GM12878 (cell line): ENCODE data around the gene SGMS1. TPM values are rescaled to one million over a fixed set of nuclear protein-coding genes. Genes with fewer than 3 reads are reported as not detected.
A peak's percentile ranks its signal among the peaks of the same experiment; 100 is the strongest.

ENCODE experiments used
- ATAC-seq: fragments of 200-7000 bp; cut with Tn5 transposase; 3 replicates; pipeline ENCODE4 v1.9.1; 2020; ENCODE audit warnings: mild to moderate bottlenecking, moderate library complexity
- BruUV-seq: library from RNA; stranded (reverse); fragments of 400-500 nt; replicated peaks from 2 replicates; lab custom pipeline; 2021; lab: Mats Ljungman, UMichigan
- CTCF ChIA-PET: fragments of 300-600 bp; sonication (Branson Sonifier 250); formaldehyde crosslinking; extraction: SDS; loops from one replicate; lab custom pipeline; 2021; ENCODE audit warnings: inconsistent platforms; lab: Yijun Ruan, JAX
- POLR2A ChIA-PET: fragments of 350-600 bp; formaldehyde crosslinking; extraction: SDS; loops from one replicate; lab custom pipeline; 2021; ENCODE audit warnings: inconsistent platforms; lab: Charles Lee
- RAD21 ChIA-PET: fragments of 300-600 bp; sonication (Branson Sonifier 250); formaldehyde crosslinking; loops from one replicate; lab custom pipeline; 2023; ENCODE audit warnings: antibody characterized with exemption; ENCODE audit not compliant: unreplicated experiment; lab: Charles Lee
- SMC1A ChIA-PET: fragments of 300-600 bp; sonication (Branson Sonifier 250); formaldehyde crosslinking; loops from one replicate; lab custom pipeline; 2023; ENCODE audit not compliant: unreplicated experiment, uncharacterized antibody; lab: Charles Lee
- DNase-seq: peaks from one replicate; pipeline ENCODE4 v3.0.0-alpha.2; 2011; ENCODE audit warnings: low read depth, low spot score
- FAIRE-seq: peaks from 3 replicates; lab custom pipeline; 2011; peaks lifted over from hg19 to GRCh38; lab: Jason Lieb, UNC
- H2AFZ ChIP-seq: 2 replicates; pipeline ENCODE4 v1.6.0; 2011; ENCODE audit warnings: low read depth, low read length, control low read depth; ENCODE audit not compliant: control insufficient read depth
- H3K27ac ChIP-seq: 2 replicates; pipeline ENCODE4 v1.5.1; 2011; ENCODE audit warnings: control low read depth; ENCODE audit not compliant: control insufficient read depth, insufficient read depth
- H3K27me3 ChIP-seq, 2 experiments: replicated peaks in 1 of 2; 2 replicates each; pipeline versions ENCODE4 v1.6.0 to v1.6.1; 2011; ENCODE audit warnings: low read length in 1 of 2; ENCODE audit not compliant: control insufficient read depth in 2 of 2, insufficient read depth in 2 of 2
- H3K36me3 ChIP-seq, 2 experiments: 2 replicates each; pipeline ENCODE4 v1.5.1; 2011; ENCODE audit warnings: low read length in 1 of 2; ENCODE audit not compliant: control insufficient read depth in 2 of 2, insufficient read depth in 2 of 2
- H3K4me1 ChIP-seq: 2 replicates; pipeline ENCODE4 v1.6.1; 2011; ENCODE audit warnings: mild to moderate bottlenecking, low read length, moderate library complexity, mixed read lengths; ENCODE audit not compliant: control insufficient read depth, insufficient read depth
- H3K4me2 ChIP-seq: 2 replicates; pipeline ENCODE4 v1.6.0; 2011; ENCODE audit warnings: control low read depth; ENCODE audit not compliant: control insufficient read depth, insufficient read depth
- H3K4me3 ChIP-seq: fragments of 200-600 bp; sonication (generic); 2 replicates; pipeline ENCODE4 v1.5.1; 2016
- H3K79me2 ChIP-seq: 2 replicates; pipeline ENCODE4 v1.6.0; 2011; ENCODE audit warnings: low read length; ENCODE audit not compliant: control insufficient read depth, insufficient read depth
- H3K9ac ChIP-seq: 2 replicates; pipeline ENCODE4 v1.8.0; 2011; ENCODE audit warnings: low read length, control low read depth, mixed read lengths; ENCODE audit not compliant: control insufficient read depth, insufficient read depth
- H3K9me3 ChIP-seq: replicated peaks from 3 replicates; pipeline ENCODE4 v1.5.1; 2011; ENCODE audit warnings: mild to moderate bottlenecking, low read length; ENCODE audit not compliant: control insufficient read depth, insufficient read depth
- H4K20me1 ChIP-seq: 2 replicates; pipeline ENCODE4 v1.6.0; 2011; ENCODE audit not compliant: control insufficient read depth, insufficient read depth
- CREB1 ChIP-seq: IDR thresholded peaks from 2 replicates; pipeline ENCODE4 v1.6.1; 2012; ENCODE audit warnings: low read depth, mild to moderate bottlenecking, inconsistent platforms
- CUX1 ChIP-seq: IDR thresholded peaks from 2 replicates; pipeline ENCODE4 v1.6.1; 2012; ENCODE audit warnings: improper control_type of control experiment, low read depth, low read length; ENCODE audit not compliant: insufficient replicate concordance
- EP300 ChIP-seq, 2 experiments: fragments of 150-350 bp in 1 of 2; IDR thresholded peaks; 2 replicates each; pipeline ENCODE4 v1.6.1; 2011 to 2012; ENCODE audit warnings: low read depth in 2 of 2, low read length in 2 of 2, borderline replicate concordance in 1 of 2, improper control_type of control experiment in 1 of 2, inconsistent platforms in 1 of 2; ENCODE audit not compliant: control insufficient read depth in 1 of 2
- FOS ChIP-seq: IDR thresholded peaks from 3 replicates; pipeline ENCODE4 v1.6.1; 2011; ENCODE audit warnings: borderline replicate concordance; ENCODE audit not compliant: insufficient read length; ENCODE audit errors: extremely low read depth
- NR2C2 ChIP-seq: IDR thresholded peaks from 2 replicates; pipeline ENCODE4 v1.6.1; 2011; ENCODE audit warnings: borderline replicate concordance, low read depth; ENCODE audit not compliant: control insufficient read depth, insufficient read length
- POU2F2 ChIP-seq: IDR thresholded peaks from 3 replicates; pipeline ENCODE4 v1.6.1; 2011; ENCODE audit warnings: low read depth, mild to moderate bottlenecking, low read length, borderline replicate concordance
- SKIL ChIP-seq: fragments of 450-650 bp; IDR thresholded peaks from 2 replicates; pipeline ENCODE4 v1.6.1; 2017; ENCODE audit warnings: mild to moderate bottlenecking, low read depth, inconsistent platforms; ENCODE audit not compliant: poor library complexity, severe bottlenecking
- SREBF2 ChIP-seq: IDR thresholded peaks from 2 replicates; pipeline ENCODE4 v1.6.1; 2012; ENCODE audit warnings: mild to moderate bottlenecking, low read length
- TARDBP ChIP-seq: IDR thresholded peaks from 2 replicates; pipeline ENCODE4 v1.6.1; 2016; ENCODE audit warnings: borderline replicate concordance
- TBL1XR1 ChIP-seq: IDR thresholded peaks from 2 replicates; pipeline ENCODE4 v1.6.1; 2012; ENCODE audit warnings: low read depth, low read length, improper control_type of control experiment
- ZBTB33 ChIP-seq: fragments of 450-650 bp; IDR thresholded peaks from 2 replicates; pipeline ENCODE4 v1.6.1; 2017; ENCODE audit warnings: mild to moderate bottlenecking
- WGBS: methylation state at CpG from one replicate; pipeline ENCODE4 v1.1.6; 2016; ENCODE audit warnings: low lambda C conversion rate; ENCODE audit not compliant: insufficient replicate concordance, insufficient coverage; ENCODE audit errors: missing lambda C conversion rate; 5-methylcytosine and 5-hydroxymethylcytosine counted together
- in situ Hi-C: fragments of 300-500 bp; cut with MboI; formaldehyde crosslinking; loops from 9 replicates; pipeline ENCODE4 v1.14.3; 2018; ENCODE audit warnings: mixed read lengths
- intact Hi-C: fragments of 100-400 bp; cut with micrococcal nuclease; formaldehyde crosslinking; loops from one replicate; pipeline ENCODE4 v1.14.2; 2022; ENCODE audit not compliant: unreplicated experiment
- polyA plus RNA-seq, 11 experiments: library from polyadenylated mRNA; depleted of rRNA in 4 of 11; unstranded in 6 of 11; stranded (reverse) in 5 of 11; fragments of >200 nt; fragmentation: Nextera tagmentation in 4 of 11; fragmentation: Illumina TruSeq in 1 of 11; extraction: Ambion mirVana in 4 of 11; extraction: Trizol in 1 of 11; gene quantifications; 1 replicate in 1 of 11; 2 replicates in 10 of 11; pipeline versions ENCODE4 v1.2.1 to v1.2.3, GENCODE V29; 2011 to 2016; ENCODE audit warnings: inconsistent platforms in 2 of 11, missing spikeins in 2 of 11, low read depth in 1 of 11
- total RNA-seq, 4 experiments: library from RNA; depleted of rRNA in 3 of 4; stranded (reverse); fragments of >200 nt in 3 of 4; fragmentation: Illumina TruSeq in 1 of 4; extraction: Trizol in 1 of 4; gene quantifications; 2 replicates each; pipeline versions ENCODE4 v1.2.1 to v1.2.3, GENCODE V29; 2013 to 2021

The SGMS1 gene
- total and polyA plus RNA-seq, 10 of the 15 experiments (the other 5 are each of a cell fraction or from before 2014, with no cell fraction given) = 1.4 to 14.5 (median 4.9) TPM

- Histone ChIP-seq H3K4me1 (peaks cover 68% of the 10 kb centered on the region), H3K27ac (peak overlapping the region; percentile 80), H3K4me2 (peak overlapping the region; percentile 78), H3K36me3 (no peaks in the 10 kb centered on the region), H3K4me3 (peak overlapping the region; percentile 4; the same call in 1 of the 2 replicates), H4K20me1 (no peaks in the 10 kb centered on the region), H3K9ac (no peak overlapping the region), H3K79me2 (peaks cover 7% of the 10 kb centered on the region), H3K9me3 (no peaks in the 10 kb centered on the region), H3K27me3 (no peaks in the 10 kb centered on the region), H2AFZ (no peak overlapping the region)
- ChIA-PET CTCF (interaction anchor here (0.6 to 3.5 kb wide), 12 partner anchors 12 to 151 kb away, joined by 3 to 15 read pairs (median 4); no protein-coding TSS in a partner anchor), SMC1A (interaction anchor here (0.7 to 8.7 kb wide), 34 partner anchors 10 to 248 kb away, joined by 3 to 78 read pairs (median 6); no protein-coding TSS in a partner anchor), RAD21 (interaction anchor here (0.6 to 4.3 kb wide), 33 partner anchors 8 to 248 kb away, joined by 3 to 38 read pairs (median 6); partner anchors contain the start of gene SGMS1), POLR2A (interaction anchor here (0.6 to 4.4 kb wide), 10 partner anchors 9 to 140 kb away, joined by 3 to 24 read pairs (median 6); no protein-coding TSS in a partner anchor)
- peak; percentile 75 for ATAC-seq
- peak; percentile 98 for FAIRE-seq
- peak; percentile 99 for DNase-seq
- under 1% methylated on average over 5 of the region's 5 CpGs for WGBS
- BruUV-seq = no TSS peak
- in situ Hi-C loops = loop anchor here (5.0 kb wide), 1 partner anchor 76 kb away; no protein-coding TSS in a partner anchor
- intact Hi-C loops = loop anchor here (1.0 to 5.0 kb wide), 6 partner anchors 32 to 248 kb away; no protein-coding TSS in a partner anchor
- peak; percentile 67; the same call in 1 of the 2 replicates for TF ChIP-seq TARDBP
- peak; percentile 94 for TF ChIP-seq POU2F2
- peak; percentile 99 to 100 for TF ChIP-seq EP300 (IDR thresholded peaks at IDR 0.05; ENCODE audit: borderline replicate concordance in 1 of 2, control insufficient read depth in 1 of 2, low read depth in 2 of 2, low read length in 2 of 2)
- peak; percentile 100 for TF ChIP-seq SKIL
- peak; percentile 100 for TF ChIP-seq TBL1XR1
- no peak for TF ChIP-seq ZBTB33
- TF ChIP-seq CREB1 = peak; percentile 83
- TF ChIP-seq SREBF2 = no peak
- no peak for TF ChIP-seq NR2C2
- TF ChIP-seq CUX1 = peak; percentile 77
- no peak for TF ChIP-seq FOS
Observed at GRCh38 chr10:50508315-50509051, 115.3 kb downstream of the SGMS1 start.
